Activated CD8-positive, alpha-beta memory T cell treated with anti-CD3 and anti-CD28 coated beads, Interleukin-2, amount 50 U/mL, for 1 hour (primary cell): ENCODE measurements around the gene SRC.

ENCODE experiments used
- DNase-seq: peaks from one replicate; pipeline ENCODE4 v3.0.0-alpha.2; 2020; ENCODE audit errors: extremely low read depth

The SRC gene

GRCh38 chr20:37315021-37315451, 30.9 kb upstream of the SRC start:
- no peak for DNase-seq

DNA sequence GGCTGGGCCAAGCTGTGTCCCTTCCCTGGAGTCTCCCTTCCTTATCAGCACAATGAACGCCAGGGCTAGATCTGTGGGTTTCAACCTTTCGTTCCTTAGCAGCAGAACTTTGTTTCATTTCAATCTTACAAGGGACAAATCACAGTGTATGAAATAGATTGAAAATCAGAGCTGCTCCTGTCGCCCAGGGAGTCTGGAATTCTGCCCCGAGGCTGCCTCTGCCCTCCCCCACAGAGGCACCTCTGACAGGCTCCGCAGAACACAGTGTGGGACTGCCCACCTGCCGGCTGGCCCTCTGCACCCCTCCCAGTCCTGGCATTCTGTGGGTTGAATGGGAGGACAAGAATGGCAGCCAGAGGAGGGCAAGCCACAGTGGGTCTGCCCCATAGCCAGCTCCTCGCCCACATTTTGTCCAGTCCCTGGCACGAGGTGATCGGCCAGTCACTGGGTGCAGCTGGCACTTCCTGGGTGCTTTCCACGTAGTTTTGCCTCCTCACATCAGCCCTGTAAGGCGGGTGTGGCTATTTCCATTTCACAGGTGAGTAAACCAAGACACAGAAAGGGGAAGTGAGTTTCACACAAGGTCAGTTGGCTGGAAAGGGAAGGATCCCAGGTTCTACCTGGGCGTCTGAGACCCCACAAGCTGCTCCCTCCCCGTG, 30.4 kb upstream of the SRC start:
- no peak for DNase-seq

DNA sequence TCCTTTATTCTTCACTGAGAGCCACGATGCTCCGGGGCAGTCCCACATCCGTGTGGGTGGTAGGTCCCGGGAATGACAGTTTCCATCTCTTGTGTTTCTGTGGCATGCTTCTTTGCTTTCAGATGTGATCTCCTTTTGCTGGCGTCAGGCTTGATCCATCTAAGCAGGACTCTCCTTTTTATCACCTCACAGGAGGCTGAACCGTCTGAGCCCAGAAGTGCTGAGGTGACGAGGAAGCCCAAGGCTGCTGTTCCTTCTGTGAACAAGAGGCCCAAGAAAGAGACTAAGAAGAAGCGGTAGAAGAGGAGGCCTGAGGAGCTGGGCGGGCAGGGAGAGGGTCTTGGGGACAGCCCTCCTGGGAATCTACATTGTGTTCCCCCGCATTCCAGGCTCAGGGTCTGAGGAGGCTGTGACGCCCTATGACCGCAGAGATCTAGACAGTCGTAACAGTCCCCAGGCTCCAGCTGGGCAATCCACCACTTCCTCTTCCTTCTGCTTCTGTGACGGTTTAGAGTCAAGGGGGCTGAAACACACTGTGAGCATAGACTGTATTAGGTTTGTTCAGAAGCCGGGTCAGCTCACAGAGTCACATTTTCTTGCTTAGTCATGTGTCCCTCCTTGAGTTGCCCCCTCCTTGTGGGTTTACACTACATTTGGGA, 29.7 kb upstream of the SRC start:
- no peak for DNase-seq

- DNase-seq: no peak
Observed at GRCh38 chr20:37316775-37317170, 29.2 kb upstream of the SRC start.

DNA sequence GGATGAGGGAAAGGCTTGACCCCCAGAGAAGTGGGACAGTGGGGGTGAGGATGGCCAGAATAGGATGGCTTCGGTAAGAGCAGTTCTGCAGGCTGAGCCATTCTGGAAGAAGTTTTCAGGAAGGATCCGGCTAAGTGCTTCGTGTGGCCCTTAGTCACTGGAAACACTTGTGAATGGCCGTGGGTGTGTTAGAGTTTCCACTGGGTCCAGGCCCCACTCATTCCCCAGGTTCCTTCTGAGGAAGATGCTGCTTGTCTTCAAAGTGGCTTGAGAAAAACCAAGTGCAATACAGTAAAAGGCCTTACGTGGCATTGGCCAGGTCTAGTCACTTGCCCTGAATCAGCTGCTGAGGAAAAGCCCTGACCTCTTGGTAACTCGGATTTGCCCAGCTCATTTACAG, 28.6 kb upstream of the SRC start:
- no peak for DNase-seq

DNA sequence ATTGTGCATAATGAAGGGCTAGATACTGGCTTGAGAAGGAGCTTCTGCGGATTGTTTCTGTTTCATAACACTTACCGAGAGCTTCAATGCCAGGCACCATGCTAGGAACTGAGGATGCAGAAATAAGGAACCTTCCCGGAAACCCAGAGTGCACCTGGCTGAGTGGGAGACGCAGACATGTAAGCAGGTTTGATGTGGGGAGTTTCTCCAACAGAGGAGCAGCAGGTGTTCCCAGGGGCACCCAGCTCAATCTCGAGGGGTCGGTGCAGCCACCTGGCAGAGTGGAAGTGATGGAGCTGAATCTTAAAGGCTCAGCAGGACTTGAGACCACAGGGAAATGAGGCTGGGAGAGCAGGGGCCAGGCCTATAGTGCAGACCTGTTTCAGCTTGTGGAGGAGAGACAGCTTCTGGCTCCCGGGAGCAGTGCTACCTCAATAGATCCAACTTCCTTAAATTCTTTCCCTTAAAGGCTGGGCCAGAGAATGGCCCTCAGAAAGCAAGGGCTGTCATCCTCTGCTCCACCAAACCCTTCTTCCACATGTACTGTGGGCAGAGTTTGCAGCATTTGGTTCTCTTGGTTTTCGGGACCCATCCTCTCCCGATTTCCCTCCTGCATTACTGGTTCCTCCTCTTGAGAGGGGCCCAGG, 27.8 kb upstream of the SRC start:
- no peak for DNase-seq

DNA sequence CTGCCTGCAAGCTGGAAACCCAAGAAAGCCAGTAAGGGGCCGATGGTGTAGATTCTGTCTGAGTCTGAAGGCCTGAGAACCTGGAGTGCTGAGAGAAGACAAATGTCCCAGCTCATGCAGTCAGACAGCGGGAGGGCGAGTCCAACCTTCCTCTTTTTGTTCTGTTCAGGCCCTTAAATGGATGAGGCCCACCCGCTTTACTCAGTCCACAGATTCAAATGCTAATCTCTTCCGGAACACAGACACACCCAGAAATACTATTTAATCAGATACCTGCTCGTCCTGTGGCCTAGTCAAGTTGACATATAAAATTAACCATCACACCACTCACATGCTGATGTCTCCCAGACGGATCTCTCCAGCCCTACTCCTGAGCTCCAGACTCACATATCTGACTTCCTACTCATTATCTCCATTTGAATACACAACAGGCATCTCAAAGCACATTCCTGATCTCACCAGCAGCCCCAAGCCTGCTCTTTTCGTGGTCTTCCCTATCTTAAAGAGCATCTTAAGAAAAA, 26.7 kb upstream of the SRC start:
- no peak for DNase-seq

GRCh38 chr20:37323985-37324384, 22.0 kb upstream of the SRC start:
- no peak for DNase-seq

- no peak for DNase-seq
Observed at GRCh38 chr20:37325206-37325605, 20.7 kb upstream of the SRC start.

DNA sequence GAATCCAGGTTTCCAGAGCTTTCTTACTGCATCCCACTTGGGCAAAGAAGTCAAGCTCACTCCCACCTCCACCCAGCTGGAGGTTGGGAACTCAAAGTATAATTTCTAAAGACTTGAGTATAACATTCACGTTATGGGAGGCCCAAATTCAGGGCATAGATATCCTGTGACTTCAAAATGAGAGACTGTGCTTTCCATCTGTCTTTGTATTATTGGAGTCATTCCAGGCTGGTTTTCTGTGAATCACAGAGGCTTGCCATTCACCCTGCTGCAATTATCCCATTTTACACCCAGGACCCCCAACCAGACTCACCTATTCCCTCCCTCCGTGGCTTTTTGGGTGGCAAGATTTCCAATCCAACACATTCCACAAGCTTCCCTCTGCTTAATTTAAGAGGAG, 19.3 kb upstream of the SRC start:
- DNase-seq: no peak

- DNase-seq: no peak
Observed at GRCh38 chr20:37327748-37328147, 18.2 kb upstream of the SRC start.

DNA sequence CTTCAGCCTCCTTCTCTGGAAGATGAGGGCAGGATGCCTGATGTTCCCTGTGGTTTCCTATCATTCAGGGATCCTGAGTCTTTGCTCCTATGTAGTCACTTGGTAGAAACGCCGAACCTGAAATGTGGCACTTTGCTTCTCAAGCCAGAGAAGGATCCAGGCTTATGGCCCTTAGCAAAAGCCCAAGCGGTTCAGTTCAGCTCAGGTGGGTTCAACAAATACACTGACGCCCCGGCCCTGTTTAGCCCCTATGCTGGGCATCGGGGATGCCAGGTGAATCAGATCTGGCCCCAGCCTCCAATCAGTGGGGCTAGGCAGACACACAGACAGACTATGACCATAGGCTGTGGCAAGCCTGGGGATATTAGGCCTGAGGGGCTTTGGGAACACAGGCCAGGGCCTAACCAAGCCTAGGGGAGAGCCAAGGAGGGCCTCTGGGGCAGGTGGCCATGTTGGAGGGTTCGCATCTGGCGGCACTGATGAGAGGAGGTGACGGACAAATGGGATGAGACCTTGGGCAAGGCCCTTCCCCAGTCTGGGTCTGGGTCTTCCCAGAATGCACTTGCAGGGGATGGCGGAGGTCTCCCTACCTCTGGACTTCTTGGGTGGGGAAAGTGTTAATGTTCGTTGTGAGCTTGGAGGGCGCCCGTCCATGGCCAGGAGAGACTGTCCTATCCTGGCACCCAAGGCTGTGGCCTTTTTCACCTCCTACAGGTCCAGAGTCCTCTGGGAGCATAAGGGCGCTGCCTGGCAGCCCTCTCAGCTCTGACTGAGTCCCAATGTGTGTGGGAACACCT, 17.6 kb upstream of the SRC start:
- no peak for DNase-seq

DNA sequence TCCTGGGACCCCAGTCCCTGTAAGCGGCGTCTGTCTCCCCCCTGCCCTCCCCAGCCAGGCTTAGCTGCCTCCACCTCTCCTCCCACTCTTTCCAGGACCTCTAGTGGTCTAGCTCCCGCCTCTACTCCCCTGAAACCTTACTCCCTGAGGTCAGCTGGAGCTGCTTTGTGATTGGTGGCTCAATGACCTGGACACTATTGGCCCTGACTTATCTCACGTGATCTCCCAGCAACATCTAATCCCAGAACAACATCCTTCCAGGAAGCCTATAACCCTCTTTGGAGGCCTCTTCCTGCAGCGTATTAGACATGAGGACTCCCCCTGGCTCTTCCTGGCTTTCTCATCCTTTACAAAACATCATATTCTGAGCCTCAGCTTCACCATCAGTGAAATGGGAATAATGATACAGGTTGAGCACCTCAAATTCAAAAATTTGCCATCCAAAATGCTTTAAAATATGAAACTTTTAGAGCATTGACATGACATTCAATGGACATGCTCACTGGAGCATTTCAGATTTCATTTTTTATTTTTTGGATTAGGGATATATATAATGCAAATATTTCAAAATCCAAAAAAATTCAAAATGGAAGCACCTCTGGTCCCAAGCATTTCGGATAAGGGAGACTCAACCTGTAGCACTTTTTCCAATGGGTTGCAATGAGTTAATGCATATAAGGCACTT, 16.3 kb upstream of the SRC start:
- no peak for DNase-seq

- no peak for DNase-seq
Observed at GRCh38 chr20:37330316-37330715, 15.6 kb upstream of the SRC start.

GRCh38 chr20:37331060-37331857, 14.7 kb upstream of the SRC start:
- no peak for DNase-seq

- DNase-seq: no peak
Observed at GRCh38 chr20:37333130-37333847, 12.7 kb upstream of the SRC start.

- no peak for DNase-seq
Observed at GRCh38 chr20:37333848-37334318, 12.1 kb upstream of the SRC start.

DNA sequence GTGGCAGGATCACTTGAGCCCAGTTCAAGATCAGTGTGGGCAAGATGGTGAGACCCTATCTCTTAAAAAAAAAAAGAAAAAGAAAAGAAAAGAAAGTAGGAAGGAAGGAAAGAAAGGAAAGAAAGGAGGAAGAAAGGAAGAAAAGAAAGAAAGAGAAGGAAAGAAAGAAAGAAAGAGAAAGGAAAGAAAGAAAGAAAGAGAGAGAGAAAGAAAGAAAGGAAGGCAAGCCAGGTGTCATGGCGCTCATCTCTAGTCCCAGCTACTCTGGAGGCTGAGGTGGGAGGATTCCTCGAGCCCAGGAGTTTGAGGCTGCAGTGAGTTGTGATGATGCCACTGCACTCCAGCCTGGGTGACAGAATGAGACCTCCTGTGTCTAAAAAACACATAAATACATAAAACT, 11.5 kb upstream of the SRC start:
- DNase-seq: no peak

DNA sequence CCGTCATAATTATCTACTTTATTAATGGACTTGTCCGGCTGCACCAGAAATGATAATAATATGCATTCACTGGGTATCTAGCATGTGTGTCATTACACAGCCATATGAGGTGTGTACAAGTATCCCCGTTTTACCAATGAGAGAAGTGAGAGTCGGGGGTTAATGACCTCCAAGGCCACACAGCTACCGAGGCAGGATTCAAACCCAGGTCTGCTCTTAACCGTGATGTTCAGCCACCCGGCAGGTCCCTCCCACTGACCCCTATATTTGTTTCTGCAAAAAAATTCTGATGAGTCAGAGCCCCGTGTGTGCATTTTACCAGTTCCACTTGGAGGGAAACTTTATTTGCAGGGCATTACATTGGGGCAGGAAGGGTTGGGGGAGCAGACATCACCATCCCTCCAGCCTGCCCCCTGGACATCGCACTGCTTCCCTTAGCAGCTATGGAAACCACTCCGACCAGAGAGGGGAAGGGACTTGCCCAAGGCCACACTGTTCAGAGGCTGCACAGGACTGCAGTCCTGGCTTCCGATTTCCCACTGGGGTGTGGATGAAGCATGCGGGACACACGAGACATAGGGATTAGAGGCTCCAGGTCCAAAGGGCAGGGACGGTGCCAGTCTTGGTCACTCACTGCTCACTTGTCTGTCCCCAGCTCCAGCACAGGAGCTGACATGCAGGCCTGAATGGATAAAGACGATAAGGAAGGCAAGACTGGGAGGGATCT, 10.1 kb upstream of the SRC start:
- no peak for DNase-seq
